Activated T-cell treated with anti-CD3 and anti-CD28 coated beads for 4 hours (primary cell): ENCODE measurements around the gene JCAD.

ENCODE experiments used
- DNase-seq: peaks from one replicate; pipeline ENCODE4 v3.0.0-alpha.2; 2020

Gene JCAD

DNA sequence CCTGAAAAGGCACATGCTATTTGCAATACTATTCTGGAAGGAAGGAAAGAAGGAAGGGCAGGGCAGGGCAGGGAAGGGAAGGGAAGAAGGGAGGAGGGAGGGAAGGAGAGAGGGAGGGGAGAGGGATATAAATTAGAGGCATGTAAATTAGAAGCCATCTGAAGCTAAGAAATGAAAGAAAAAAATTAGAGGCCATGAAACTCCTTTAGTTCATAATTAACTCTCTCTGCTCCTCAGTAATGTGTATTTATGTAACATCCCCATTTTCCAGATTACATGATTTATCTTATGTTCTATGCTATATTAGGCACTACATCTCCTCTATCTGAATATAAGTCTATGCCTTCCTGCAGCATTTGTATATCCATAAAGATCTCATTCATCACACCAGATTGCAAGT is 12.7 kb upstream of the JCAD start:
- no peak for DNase-seq

DNA sequence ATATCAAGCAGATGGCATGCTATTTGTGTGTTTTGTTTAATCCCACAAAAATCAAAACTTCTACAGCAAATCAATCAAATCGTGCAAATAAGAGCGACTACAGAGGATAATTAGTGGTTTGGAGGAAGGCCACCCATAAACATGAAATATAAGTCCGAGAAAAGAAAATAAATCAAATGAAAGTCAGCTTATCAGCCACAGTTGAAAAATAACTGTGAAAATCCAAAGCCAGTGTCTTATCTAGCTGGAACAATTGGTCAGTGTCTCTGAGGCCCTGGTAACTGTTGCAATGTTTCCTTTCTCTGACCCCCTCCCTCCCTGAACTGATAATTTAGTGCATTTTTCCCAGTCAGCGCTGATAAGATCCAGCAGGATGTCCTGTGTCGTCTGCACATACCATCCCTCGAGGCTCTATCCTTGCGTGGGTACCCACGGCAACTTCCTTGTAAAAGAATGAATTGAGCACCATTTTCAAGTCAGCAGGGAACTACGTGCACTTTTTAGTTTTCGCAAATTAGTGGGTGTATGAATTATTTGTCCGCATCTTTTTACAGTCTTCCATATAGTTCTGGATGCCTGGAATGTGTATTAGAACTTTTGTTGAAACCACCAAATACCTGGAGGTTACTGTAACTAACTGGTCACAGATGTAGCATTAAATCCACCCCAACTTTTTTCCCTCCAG is 10.8 kb upstream of the JCAD start:
- no peak for DNase-seq

DNA sequence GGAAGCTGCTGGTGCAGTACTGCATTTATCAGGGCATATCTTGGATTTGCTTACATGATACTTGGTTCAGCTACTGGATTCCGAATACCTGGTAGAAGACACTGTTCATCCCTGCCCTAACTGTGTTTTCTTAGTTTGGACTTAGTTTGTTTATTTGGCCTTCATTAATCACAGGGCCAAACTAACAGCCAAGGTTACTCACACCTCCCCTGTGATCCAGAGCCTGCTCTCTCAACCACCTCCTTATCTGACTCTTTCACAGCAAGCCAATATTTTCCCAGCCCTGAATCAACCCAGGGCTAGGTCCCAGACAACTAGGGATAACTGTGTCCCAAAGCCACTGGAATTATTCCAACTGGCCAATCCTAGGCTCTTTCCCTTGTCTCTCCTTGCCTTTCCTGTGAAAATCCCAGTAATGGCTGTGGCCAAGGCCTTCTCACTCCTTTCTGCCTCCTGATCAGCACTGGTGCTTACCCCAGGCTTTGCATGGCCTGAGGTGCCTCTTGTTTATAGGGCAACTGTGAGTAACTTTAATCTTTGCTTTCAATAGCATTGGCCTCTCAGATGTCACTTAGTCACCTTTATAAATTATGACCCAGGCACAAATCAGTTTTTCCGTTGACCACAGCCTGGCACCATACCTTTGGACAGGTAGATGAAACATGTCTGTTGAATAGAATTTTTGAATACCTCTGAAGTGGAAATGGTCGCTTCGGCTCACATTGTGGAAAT is 9.3 kb upstream of the JCAD start:
- DNase-seq, result no peak

DNA sequence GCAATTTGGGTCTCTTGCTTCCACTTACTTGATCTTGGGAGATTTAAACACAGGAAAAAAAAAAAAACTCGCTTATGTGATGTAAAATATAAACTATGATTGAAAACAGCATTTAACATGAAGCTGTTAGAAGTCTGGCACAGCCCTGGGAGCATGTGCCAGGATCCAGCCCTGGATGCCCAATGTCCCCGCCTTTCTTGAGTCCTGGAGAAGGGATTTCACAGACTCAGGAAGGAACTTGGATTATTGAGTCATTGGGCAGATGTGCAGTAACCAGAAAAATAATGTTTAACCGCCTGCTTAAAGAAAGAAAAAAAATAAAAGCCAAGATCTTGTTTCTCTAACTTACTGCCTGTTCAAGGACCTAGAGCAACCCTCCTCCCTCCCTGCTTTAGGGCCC is 3.7 kb upstream of the JCAD start:
- DNase-seq, result no peak

DNA sequence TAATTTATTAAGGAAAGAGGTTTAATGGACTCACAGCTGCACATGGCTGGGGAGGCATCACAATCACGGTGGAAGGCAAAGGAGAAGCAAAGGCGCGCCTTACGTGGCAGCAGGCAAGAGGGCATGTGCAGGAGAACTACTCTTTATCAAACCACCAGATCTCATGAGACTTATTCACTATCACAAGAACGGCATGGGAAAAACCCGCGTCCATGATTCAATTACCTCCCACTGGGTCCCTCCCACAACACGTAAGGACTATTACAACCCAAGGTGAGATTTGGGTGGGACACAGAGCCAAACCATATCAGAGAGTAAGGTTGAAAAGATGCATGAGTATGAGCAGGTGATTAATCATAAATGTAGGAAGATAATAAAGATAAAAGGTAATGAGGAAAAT is 3.2 kb upstream of the JCAD start:
- DNase-seq, result no peak

DNA sequence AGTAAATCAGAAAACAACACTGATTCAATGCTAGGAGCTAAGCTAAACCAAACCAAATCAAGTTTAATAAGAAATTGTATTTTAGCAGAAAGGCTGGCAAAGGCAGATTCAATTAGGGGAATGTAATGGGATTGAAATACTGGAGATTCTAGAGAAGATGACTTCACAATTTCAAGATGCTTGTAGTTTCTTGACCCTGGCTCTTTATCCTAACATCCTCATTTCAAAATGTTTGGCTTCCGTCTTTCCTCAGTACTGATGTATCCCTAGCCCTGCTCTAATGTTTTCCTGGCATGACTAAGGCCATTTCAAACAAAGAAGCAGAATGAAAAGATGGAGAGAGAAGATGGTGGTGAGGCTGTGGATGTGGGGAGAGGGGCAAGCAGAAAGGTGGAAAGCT is 2.7 kb upstream of the JCAD start:
- DNase-seq, result no peak

DNA sequence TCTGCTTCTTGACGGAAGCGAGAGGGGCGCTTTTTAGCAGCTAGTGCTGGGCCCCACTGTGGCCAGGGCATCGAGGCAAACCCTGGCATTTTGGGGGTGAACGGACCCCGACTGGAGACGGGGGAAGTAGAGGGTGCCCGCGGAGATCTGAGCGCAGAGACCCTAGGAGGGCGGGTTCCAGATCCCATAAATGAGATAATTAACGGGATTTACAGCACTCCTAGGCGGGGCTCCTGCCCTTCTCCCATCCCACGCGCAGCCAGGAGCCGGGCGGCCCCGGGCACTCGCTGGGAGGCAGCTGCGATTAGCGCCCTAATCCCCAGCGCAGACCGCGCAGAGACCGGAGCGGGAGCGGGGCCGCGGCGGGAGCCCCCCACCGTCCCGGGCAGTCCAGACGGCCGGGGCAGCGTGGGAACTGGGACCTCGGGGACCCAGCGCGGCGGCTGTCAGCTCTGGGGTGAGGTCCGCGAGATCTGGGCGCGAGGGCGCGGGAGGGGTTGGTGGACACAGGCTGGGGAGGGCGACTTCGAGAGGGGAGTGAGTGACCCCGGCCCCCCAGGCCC is 735 bp downstream of the JCAD start:
- no peak for DNase-seq

DNA sequence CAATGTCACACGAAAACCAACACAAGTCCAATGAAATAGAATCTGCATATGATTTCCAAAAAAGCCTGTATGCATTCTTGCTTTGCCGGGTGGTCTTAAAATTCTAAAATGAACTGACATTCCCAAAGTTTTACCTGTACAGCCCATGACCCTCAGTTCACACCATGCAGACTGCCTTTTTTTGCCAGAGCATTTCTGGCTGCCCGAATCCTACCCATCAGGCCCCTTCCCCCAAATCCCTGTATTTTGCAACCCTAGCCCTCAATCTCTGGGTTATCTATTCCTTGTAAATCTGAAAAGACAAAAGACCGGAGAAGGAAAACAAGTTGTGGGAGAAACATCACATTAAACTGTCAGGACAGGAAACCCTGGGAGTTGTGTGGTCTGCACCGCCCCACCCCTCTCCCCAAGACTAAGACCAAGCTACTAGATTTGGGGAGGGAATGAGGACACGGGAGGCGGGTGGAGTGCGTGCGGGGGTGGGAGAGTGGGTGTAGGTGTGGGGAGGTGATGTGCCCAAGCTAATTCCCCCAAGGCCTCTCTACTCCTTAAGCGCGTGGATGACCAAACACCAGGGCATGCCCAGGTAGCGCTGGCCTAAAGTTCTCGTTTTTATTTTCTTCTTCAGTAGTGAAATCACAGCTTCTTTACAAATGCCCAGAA is 1.4 kb downstream of the JCAD start:
- no peak for DNase-seq

DNA sequence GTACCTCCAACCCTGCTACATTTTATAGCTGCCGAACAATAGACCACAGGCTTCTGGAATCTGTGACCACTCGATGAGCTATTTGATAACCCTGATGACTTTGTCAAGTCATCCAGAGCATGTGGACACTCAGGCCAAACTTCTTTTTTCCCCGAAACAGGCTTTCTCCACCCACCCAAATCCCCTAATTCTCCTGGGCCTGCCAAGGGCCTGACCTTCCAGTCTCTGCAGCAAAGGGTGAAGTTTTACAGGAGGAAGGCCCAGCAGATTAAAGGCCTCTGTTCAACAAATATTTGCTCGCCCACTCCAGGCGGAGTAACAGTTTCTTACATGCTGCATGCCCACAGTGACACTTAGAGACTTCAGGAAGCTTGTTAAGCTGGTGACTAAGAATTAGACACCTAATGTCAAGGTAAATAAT is 2.0 kb downstream of the JCAD start:
- DNase-seq, result no peak

DNA sequence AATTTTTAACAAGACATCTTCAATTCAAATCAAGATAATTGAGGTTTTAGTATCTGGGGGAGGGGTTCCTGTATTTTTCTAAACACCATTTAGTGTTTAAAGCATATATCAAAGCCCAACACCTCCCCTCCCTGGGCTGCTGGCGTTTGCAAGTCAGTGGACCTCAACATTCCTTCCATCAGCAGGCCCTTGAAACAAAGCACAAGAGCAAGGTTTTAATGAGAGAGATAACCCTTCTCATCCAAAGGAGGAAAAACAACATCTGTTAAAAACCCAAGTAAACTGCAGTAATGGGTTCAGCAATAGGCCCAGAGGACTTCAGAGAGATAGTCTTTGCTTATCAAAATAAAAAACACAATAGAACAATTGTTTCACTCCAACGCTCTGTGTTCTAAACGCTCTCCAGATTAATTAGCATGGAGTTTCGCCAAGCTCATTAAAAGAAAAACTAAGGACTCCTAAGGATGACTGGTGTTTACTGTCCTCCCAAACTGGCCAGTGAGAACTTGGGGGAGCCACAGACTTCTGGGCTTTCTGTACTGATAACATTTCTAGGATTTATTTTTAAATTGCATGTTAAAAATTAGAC is 2.5 kb downstream of the JCAD start:
- no peak for DNase-seq

DNA sequence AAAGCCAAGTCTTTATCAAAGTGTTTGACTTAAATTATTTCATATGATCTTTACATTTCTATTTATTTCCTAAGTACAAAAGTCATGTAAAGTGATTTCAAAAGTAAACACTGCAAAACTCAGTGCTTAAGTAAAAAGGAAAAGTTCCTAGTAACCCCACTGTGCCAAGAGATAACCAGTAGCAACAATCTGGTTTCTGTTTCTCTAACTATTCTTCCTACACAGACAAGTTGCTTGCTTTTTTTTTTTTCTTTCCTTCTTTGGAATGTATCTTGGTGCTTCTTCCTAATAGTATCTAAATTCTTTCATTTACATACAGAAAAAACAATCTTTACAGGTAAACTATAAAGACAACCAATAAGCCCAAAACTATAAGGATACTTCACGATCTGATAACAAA is 3.1 kb downstream of the JCAD start:
- no peak for DNase-seq

DNA sequence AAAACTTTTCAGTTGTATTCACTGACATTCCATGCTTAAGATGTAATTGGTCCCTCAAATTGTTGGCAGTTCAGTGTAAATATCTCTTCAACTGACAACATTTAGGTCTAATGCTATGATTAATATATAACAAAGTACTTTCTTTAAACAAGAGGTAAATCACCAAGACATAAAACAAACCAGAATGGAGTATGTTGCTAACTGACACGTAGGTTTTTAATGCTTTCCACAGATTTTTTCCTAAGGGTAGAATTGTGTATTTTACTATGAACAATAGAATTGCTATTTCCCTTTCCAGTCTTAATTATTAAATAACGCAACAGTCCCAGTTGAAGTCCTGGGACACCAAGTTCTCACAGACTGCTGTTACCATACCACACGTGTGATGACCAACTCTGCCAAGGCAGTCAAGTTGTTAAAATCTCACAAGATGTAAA is 4.1 kb downstream of the JCAD start:
- DNase-seq, result no peak

DNA sequence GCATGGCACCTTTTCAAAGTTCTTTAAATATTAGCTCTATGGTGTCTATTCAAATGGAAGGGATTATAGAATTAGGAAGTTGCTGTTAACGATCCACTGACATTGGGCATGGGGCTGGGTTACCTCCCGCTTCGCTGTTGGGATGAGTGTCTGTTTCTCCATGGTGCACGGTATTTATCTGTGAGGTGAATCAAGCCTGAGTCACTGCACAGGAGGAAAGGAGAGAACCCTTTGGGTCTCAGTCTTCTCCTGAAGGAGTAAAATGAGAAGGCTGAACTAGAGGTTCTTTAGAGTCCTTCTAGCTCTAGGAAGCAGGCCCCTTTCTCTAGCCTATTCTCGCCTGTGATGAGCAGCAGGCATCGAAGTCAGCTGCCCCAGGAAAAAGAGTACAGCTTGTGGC is 7.3 kb downstream of the JCAD start:
- DNase-seq, result no peak

DNA sequence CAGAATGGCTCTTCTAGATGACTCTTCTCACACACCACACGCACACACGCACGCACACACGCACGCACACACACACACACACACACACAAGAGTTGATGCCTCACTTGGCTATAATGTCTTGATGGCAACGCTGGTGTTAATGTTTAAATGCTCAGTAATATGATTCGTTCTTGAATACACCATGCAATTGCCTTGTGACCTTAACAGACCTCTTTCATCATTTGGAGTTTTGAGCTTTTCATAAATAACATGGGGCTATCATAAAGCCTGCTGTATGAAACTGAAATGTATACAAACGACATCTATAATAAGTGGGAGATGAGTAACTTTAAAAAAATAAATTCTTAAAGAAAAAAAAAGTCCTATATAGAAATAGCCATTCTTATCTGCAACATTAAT is 8.2 kb downstream of the JCAD start:
- DNase-seq, result no peak

DNA sequence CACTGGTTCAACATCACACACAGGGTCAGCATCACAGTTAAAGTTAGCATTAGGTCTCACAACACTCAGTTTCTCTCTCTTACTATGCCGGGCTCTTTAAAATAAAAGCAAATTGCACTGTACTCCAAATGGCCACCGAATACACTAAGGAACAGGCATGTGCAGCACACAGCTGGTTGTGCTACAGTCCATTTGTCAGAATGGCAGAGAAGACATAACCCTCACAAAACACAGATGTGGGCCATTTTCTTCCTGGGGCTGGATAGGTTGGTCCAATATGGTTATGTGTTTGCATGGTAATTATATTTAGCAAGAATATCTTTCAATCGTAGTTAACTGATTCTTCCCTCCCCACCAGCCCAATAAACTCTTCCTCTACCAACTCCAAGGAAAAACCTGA is 9.0 kb downstream of the JCAD start:
- no peak for DNase-seq

DNA sequence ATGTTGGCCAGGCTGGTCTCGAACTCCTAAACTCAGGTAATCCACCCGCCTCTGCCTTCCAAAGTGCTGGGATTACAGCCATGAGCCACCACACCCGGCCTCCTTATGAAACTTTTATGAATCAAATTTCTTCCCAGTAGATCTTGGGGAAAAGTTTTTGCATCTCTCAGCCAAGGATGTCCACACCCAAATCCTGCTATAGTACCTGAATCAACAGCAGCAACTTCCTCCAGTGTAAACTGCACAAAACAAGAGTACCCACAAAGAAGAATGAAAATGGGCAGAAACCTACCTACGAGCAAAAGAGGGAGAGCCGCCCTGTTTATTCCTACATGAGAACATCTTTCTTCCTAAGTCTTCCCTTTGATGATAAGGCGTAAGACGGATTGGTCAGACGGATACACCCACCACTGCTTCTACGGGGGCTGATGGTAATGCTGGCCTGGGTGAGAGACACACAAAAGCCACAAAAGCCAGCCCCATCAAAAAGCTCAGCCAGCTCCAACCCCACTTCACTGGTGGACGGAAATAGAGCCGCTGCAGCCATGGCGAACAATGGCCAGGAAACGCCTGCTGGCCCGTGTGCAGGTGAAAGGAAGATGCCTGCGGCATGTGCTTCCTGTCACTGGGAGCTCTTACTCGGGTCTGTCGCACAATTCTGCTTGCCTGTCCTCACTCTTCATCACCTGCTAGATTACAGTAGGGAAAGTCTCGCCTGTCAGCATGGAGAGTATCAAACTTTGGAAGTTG is 10.4 kb downstream of the JCAD start:
- DNase-seq, result no peak

DNA sequence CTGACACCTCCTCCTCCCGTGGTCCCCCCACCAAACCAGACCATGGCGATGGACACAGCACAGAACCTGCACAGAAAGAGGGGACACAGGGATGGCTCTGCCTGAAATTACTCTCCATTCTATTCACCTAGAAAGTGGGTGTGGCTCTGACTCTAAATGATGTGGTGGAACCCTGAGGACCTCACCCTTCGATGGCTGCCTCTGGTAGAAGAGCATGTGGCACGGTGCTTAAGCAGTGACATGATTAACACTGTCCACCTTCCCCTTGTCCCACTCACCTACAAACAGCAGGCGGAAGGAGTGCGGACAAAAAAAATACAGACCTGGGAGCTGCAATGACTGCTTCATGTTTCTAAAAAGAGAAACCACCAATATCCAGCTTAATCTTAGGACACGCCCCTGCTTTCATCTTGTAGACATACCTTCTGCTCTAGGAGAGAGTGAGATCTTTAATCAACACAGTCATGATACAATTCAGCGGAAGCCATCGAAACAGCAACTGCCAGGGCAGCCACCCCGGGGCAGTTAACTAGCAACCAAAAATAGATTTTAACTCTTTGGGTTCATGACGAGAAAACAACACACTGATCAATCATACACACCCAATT is 11.4 kb downstream of the JCAD start:
- DNase-seq, result no peak

DNA sequence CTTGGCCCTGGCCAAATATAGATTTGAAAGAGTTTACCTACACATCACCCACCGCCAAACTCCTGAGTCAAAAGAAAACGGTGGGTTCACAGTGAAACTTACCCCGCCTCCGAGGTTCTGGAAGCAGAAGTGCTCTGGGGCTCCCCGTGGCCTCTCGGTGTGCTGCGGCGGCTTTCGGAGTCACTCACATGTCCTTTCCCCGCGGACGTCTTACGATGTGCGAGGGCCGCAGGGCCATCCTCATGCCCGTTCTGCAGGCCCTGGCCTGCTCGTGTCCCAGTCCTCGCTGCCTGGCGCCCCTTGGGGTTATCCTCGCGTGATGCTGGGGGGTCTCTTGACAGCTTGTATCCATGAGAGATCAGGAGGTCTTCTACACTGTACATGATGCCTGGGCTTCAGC is 12.0 kb downstream of the JCAD start:
- DNase-seq, result no peak

DNA sequence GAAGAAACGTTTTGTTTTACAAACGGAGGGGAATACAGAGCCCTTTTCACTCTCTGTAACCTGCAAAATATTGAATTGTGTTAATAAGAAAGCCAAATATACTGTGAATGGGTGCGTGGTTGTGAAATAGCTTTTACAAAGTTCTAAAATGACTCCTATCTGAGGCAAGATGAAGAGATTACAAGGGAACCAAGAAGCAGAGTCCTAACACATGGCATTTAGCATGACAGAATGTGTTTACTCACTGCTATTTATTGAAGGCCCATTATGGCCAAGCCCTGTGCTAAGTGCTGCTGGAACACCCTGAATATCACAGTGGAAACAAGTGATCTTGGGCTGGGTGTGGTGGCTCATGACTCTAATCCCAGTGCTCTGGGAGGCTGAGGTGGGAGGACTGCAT is 12.9 kb downstream of the JCAD start:
- no peak for DNase-seq

DNA sequence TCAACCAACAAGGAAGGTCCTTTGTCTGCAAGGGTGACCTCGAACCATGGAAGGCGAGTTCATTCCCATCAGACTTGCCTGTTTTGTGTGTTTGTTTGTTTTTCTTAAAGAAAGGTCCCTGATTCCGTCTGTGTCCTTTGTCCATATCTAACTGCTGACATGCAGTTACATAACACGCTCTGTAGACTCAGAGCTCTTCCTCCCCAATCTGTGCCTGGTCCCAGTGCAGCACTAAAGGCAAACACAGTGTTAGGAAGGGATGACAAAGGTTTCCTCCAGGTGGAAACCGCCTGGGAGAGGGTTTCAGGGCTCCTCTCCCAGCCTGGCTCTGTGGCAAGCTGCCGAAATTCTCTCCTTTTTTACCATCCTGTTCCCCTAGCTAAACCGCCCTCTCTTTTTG is 13.4 kb downstream of the JCAD start:
- DNase-seq, result no peak

DNA sequence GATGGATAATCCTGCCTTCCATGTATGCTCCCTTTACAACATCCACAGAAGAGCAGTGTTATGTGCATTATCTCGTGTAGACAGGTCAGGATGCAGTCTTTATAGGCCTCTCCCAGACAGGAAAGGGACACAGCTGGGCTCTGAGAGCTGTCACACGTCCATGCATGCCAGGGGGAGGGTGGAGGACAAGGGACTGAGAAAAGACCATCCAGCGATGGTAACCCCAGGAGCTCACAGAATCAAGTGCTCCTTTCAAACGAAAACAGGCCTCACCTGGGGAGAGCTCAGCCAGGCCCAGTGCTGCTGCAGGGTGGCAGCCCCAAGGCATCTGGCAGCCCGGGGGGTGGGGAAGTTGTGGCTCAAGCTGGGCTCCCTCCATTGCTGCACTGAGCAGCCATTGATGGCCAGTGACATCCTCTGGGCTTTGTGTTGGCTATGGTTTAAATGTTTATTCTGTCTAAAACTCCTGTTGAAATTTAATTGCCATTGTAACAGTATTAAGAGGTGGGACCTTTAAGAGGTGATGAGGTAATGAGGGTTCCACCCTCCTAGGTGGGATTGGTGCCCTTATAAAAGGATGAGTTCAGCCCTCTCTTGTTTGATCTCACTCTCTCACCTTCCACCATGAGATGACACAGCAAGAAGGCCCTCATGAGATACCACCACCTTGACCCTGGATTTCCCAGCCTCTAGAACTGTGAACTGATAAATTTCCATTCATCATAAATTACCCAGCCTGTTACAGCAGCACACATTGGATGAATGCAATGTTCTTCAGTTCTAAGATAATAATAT is 15.7 kb downstream of the JCAD start:
- no peak for DNase-seq

DNA sequence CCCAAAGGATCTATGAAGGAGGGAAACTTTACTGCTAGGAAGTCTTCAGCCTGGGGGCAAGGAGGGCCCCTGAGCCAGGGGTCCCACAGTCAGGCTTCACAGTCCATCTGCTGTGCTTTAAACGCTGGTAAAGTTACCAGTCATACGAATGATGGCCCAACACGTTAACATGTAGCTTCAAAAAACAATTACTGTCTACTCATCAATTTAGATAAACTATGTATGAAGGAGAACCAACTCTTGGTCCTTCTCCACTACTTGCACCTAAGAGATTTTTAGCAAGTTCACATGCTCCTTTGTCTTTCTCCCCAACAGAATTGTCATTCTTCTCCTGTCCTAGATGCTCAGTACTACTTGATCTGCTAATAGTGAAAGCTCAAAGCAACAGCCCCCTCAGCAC is 16.6 kb downstream of the JCAD start:
- DNase-seq, result no peak
